PC-9 (cell line): Measurements from ENCODE around the gene GABRP. TPM values are rescaled to one million over a fixed set of nuclear protein-coding genes. Genes with fewer than 3 reads are reported as not detected.

Experiments used
- BruUV-seq: library from RNA; stranded (reverse); fragments of 400-500 nt; replicated peaks from 2 replicates; lab custom pipeline; 2021; lab: Mats Ljungman, UMichigan
- CTCF ChIA-PET: fragments of 300-600 bp; sonication (Branson Sonifier 250); formaldehyde crosslinking; loops from one replicate; lab custom pipeline; 2022; ENCODE audit warnings: antibody characterized with exemption; lab: Charles Lee
- POLR2A ChIA-PET: fragments of 300-600 bp; sonication (Branson Sonifier 250); formaldehyde crosslinking; loops from one replicate; lab custom pipeline; 2022; ENCODE audit warnings: antibody characterized with exemption; ENCODE audit not compliant: unreplicated experiment; lab: Charles Lee
- DNase-seq, 2 experiments: peaks; one replicate each; pipeline versions ENCODE4 v3.0.0 to v3.0.0-alpha.2; 2015 to 2022; ENCODE audit warnings: mixed read lengths in 1 of 2
- H2AFZ ChIP-seq: fragments of 200-600 bp; sonication (generic); 2 replicates; pipeline ENCODE4 v1.8.1; 2017; ENCODE audit warnings: antibody characterized with exemption
- H3F3A ChIP-seq: fragments of 200-600 bp; sonication (generic); 2 replicates; pipeline ENCODE4 v1.8.1; 2017; ENCODE audit warnings: antibody characterized with exemption, mild to moderate bottlenecking, low read depth; ENCODE audit not compliant: insufficient read depth
- H3K27ac ChIP-seq: fragments of 200-600 bp; sonication (generic); 2 replicates; pipeline ENCODE4 v1.6.1; 2016; ENCODE audit warnings: mixed run types
- H3K27me3 ChIP-seq: fragments of 200-600 bp; sonication (generic); 2 replicates; pipeline ENCODE4 v1.6.1; 2016; ENCODE audit warnings: low read depth, mixed run types; ENCODE audit not compliant: insufficient read depth
- H3K36me3 ChIP-seq: fragments of 200-600 bp; sonication (generic); 2 replicates; pipeline ENCODE4 v1.6.1; 2016; ENCODE audit warnings: low read depth, mixed run types
- H3K4me1 ChIP-seq: fragments of 200-600 bp; sonication (generic); replicated peaks from 2 replicates; pipeline ENCODE4 v1.6.1; 2016; ENCODE audit warnings: mixed run types; ENCODE audit not compliant: insufficient read depth
- H3K4me2 ChIP-seq: fragments of 200-600 bp; sonication (generic); 2 replicates; pipeline ENCODE4 v1.6.1; 2017; ENCODE audit warnings: mixed run types
- H3K4me3 ChIP-seq: fragments of 200-600 bp; sonication (generic); 2 replicates; pipeline ENCODE4 v1.6.1; 2016; ENCODE audit warnings: mixed run types
- H3K79me2 ChIP-seq: fragments of 200-600 bp; sonication (generic); 2 replicates; pipeline ENCODE4 v1.6.1; 2017; ENCODE audit warnings: low read depth, mixed run types
- H3K9me2 ChIP-seq: fragments of 200-600 bp; sonication (generic); 2 replicates; pipeline ENCODE4 v1.8.1; 2017; ENCODE audit warnings: mild to moderate bottlenecking; ENCODE audit not compliant: insufficient read depth
- H3K9me3 ChIP-seq: fragments of 200-600 bp; sonication (generic); 2 replicates; pipeline ENCODE4 v1.8.1; 2016; ENCODE audit warnings: low read depth; ENCODE audit not compliant: insufficient read depth
- H4K20me1 ChIP-seq: fragments of 200-600 bp; sonication (generic); 2 replicates; pipeline ENCODE4 v1.8.1; 2017; ENCODE audit not compliant: insufficient read depth
- CTCF ChIP-seq: fragments of 200-600 bp; sonication (generic); conservative IDR thresholded peaks from 2 replicates; pipeline ENCODE4 v1.6.1; 2017; ENCODE audit warnings: mixed run types, antibody characterized with exemption, mild to moderate bottlenecking, moderate library complexity
- EZH2 ChIP-seq: fragments of 200-600 bp; sonication (generic); IDR thresholded peaks from 2 replicates; pipeline ENCODE4 v1.8.0; 2017; ENCODE audit warnings: antibody characterized with exemption, low read depth
- intact Hi-C: fragments of 100-400 bp; cut with micrococcal nuclease; formaldehyde crosslinking; loops from one replicate; pipeline ENCODE4 v1.10.0; 2022; ENCODE audit not compliant: unreplicated experiment
- total RNA-seq: library from RNA; stranded (reverse); gene quantifications from 2 replicates; pipeline ENCODE4 v1.2.3, GENCODE V29; 2021

The GABRP gene
- total RNA-seq, 1 experiment from 2014 or later = 2.1 TPM

- DNase-seq = no peak
- no peak for TF ChIP-seq CTCF
- no peak for TF ChIP-seq EZH2
- no peak overlapping the region for H2AFZ ChIP-seq
- no peaks in the 10 kb centered on the region for H4K20me1 ChIP-seq
- POLR2A ChIA-PET = no interaction called here
- no peaks in the 10 kb centered on the region for H3K36me3 ChIP-seq
- H3K79me2 ChIP-seq = no peaks in the 10 kb centered on the region
- no peaks in the 10 kb centered on the region for H3K9me2 ChIP-seq
- H3K4me1 ChIP-seq = peaks cover 20% of the 10 kb centered on the region
- no peaks in the 10 kb centered on the region for H3K9me3 ChIP-seq
- H3K4me2 ChIP-seq = no peak overlapping the region
- no peak overlapping the region for H3K4me3 ChIP-seq
- H3F3A ChIP-seq = peaks cover 16% of the 10 kb centered on the region
- H3K27ac ChIP-seq = no peak overlapping the region
- no peaks in the 10 kb centered on the region for H3K27me3 ChIP-seq
- no TSS peak for BruUV-seq
- intact Hi-C loops = loop anchor here (10.0 kb wide), 2 partner anchors 173 to 1163 kb away; no protein-coding TSS in a partner anchor
- CTCF ChIA-PET = no interaction called here
These were observed 41.7 kb upstream of the GABRP start for GRCh38 chr5:170741801-170742200.

GRCh38 chr5:170743876-170744212 lies 39.7 kb upstream of the GABRP start:
- DNase-seq = no peak
- ChIA-PET CTCF (interaction anchor here (1.2 to 3.7 kb wide), 2 partner anchors 46 to 175 kb away, joined by 4 to 72 read pairs; no protein-coding TSS in a partner anchor), POLR2A (no interaction called here)
- Histone ChIP-seq H3K9me2 (no peaks in the 10 kb centered on the region), H4K20me1 (no peaks in the 10 kb centered on the region), H3F3A (peaks cover 22% of the 10 kb centered on the region), H3K9me3 (no peaks in the 10 kb centered on the region), H3K79me2 (no peaks in the 10 kb centered on the region), H2AFZ (no peak overlapping the region), H3K36me3 (no peaks in the 10 kb centered on the region), H3K27me3 (no peaks in the 10 kb centered on the region), H3K4me1 (peaks cover 40% of the 10 kb centered on the region), H3K4me2 (no peak overlapping the region), H3K4me3 (no peak overlapping the region), H3K27ac (no peak overlapping the region)
- intact Hi-C loops = loop anchor here (1.0 to 10.0 kb wide), 6 partner anchors 47 to 1161 kb away; no protein-coding TSS in a partner anchor
- no TSS peak for BruUV-seq
- TF ChIP-seq EZH2 = no peak

GRCh38 chr5:170745481-170746071 lies 37.9 kb upstream of the GABRP start:
- ChIA-PET POLR2A (interaction anchor here (0.6 to 2.2 kb wide), 3 partner anchors 31 to 411 kb away, joined by 3 to 32 read pairs (median 5); no protein-coding TSS in a partner anchor), CTCF (interaction anchor here (0.8 to 3.7 kb wide), 3 partner anchors 10 to 596 kb away, joined by 3 to 72 read pairs (median 3); no protein-coding TSS in a partner anchor)
- intact Hi-C loops = loop anchor here (1.0 to 10.0 kb wide), 4 partner anchors 12 to 1159 kb away; no protein-coding TSS in a partner anchor
- TF ChIP-seq CTCF = no peak
- no peak for TF ChIP-seq EZH2
- no peak overlapping the region for H2AFZ ChIP-seq
- H3F3A ChIP-seq = peaks cover 35% of the 10 kb centered on the region
- peak overlapping the region; percentile 43; the same call in 1 of the 2 replicates for H3K4me3 ChIP-seq
- no peaks in the 10 kb centered on the region for H4K20me1 ChIP-seq
- H3K36me3 ChIP-seq = no peaks in the 10 kb centered on the region
- H3K79me2 ChIP-seq = no peaks in the 10 kb centered on the region
- peak overlapping the region; percentile 82 for H3K4me2 ChIP-seq
- peaks cover 55% of the 10 kb centered on the region for H3K4me1 ChIP-seq
- no TSS peak for BruUV-seq
- DNase-seq = peak; percentile 93 to 98
- H3K9me3 ChIP-seq = no peaks in the 10 kb centered on the region
- peak overlapping the region; percentile 96 for H3K27ac ChIP-seq
- no peaks in the 10 kb centered on the region for H3K27me3 ChIP-seq
- no peaks in the 10 kb centered on the region for H3K9me2 ChIP-seq
